Measurements from ENCODE around the gene PRDM15. TPM values are rescaled to one million over a fixed set of nuclear protein-coding genes. Genes with fewer than 3 reads are reported as not detected.

The PRDM15 gene
- total and polyA plus RNA-seq, 2 donors (not counting 3 experiments of a cell fraction or from before 2014, with no cell fraction given) = 11.8 to 12.9 TPM

DNA sequence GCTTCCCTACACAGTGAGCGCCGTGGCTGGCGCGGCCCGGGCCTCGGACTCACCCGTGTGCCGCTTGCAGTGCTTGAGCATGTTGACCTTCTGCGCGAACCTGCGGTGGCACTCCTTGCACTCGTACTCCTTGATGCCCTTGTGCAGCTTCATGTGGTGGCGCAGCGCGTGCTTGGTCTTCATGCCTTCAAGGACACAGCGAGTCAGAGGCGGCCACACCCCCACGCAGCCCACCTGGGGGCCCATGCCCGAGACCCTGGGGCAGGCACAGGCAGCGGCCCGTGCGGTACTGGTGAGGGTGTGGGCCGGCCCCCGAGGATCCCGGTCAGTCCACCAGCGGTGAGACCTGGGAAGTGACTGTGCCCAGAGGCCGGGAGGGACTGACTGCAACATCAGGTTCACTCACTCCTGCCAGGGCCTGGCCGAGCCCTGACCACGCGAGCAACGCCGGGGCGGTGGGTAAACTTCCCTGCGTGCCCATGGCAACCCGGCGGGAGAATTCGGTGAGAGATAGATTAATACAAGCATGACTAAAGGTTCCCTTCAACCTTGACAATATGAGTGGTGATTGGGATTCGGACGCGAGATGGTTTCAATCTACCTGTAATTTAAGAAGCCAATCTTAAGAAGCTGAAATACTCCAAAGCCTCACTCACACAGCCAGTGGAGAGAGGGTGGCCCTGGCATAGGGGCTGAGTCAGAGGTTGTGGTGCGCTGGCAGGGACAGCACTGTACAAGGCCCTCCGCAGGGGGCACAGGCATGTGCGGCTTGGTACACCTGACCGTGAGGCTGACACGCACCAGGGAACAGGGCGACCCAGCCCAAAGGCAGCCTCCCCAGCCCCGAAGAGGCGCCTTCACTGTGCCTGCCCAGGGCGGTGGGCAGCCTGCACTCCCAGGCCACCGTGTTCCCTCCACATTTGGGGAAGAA, 63.2 kb downstream of the PRDM15 start:
- Histone ChIP-seq H3K9me1 (replicated peaks; ENCODE audit: control insufficient read depth, extremely low read depth, insufficient read depth, low read length) (no peaks in the 10 kb centered on the region), H3K27me3 (ENCODE audit: control insufficient read depth in 2 of 2, insufficient read depth in 2 of 2, low read length in 2 of 2) (no peaks in the 10 kb centered on the region), H3K9ac (replicated peaks; ENCODE audit: extremely low read depth, insufficient read depth, low read length) (no peak overlapping the region), H4K20me1 (replicated peaks; ENCODE audit: control insufficient read depth, extremely low read depth, insufficient read depth, low read length) (no peaks in the 10 kb centered on the region), H2AFZ (ENCODE audit: low read depth, low read length) (no peak overlapping the region), H3K79me2 (ENCODE audit: control insufficient read depth, insufficient read depth, low read length) (no peaks in the 10 kb centered on the region), H3K4me3 (replicated peaks in 1 of 3; ENCODE audit: insufficient read depth in 1 of 3, low read depth in 1 of 3, low read length in 3 of 3) (no peak overlapping the region), H3K4me2 (ENCODE audit: insufficient read depth, low read length) (no peak overlapping the region), H3K4me1 (ENCODE audit: control insufficient read depth, extremely low read depth, insufficient read depth, low read length) (no peaks in the 10 kb centered on the region), H3K9me3 (replicated peaks; ENCODE audit: control insufficient read depth, insufficient read depth, low read length) (no peaks in the 10 kb centered on the region), H3K36me3 (ENCODE audit: control insufficient read depth in 2 of 2, extremely low read depth in 1 of 2, insufficient read depth in 2 of 2, low read length in 2 of 2) (peaks cover 4 to 5% of the 10 kb centered on the region in 2 experiments), H3K27ac (ENCODE audit: insufficient read depth, low read depth, low read length) (no peak overlapping the region)
- FAIRE-seq (no peak), DNase-seq (ENCODE audit: low read depth, low spot score) (no peak)
- dilution Hi-C loops (cut with MboI; ENCODE audit: extremely low pct_ligation_motif_present, low sequenced_read_pairs) (no loop called here), intact Hi-C loops (cut with micrococcal nuclease) (loop anchor here (1.0 to 5.0 kb wide), 5 partner anchors 116 to 533 kb away; partner anchors contain the start of gene ZBTB21)
- BruUV-seq (replicated peaks) = no TSS peak
- ChIA-PET CTCF (interaction anchor here (0.6 to 2.7 kb wide), 56 partner anchors 9 to 533 kb away, joined by 3 to 120 read pairs (median 4); partner anchors contain the start of gene PRDM15), POLR2A (no interaction called here)
- no peak for TF ChIP-seq POLR2AphosphoS5 (IDR thresholded peaks at IDR 0.05; ENCODE audit: insufficient read depth, low read depth, low read length)
- TF ChIP-seq, protein P1, sequence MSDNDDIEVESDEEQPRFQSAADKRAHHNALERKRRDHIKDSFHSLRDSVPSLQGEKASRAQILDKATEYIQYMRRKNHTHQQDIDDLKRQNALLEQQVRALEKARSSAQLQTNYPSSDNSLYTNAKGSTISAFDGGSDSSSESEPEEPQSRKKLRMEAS (IDR thresholded peaks at IDR 0.05; ENCODE audit: insufficient read depth, insufficient read length) = no peak
- no peak for TF ChIP-seq EZH2 (IDR thresholded peaks at IDR 0.05; ENCODE audit: borderline replicate concordance, low read depth, low read length, severe bottlenecking)
- no peak for TF ChIP-seq FOS (IDR thresholded peaks at IDR 0.05; ENCODE audit: borderline replicate concordance, insufficient read depth, low read length)
- no peak for TF ChIP-seq JUN (IDR thresholded peaks at IDR 0.05; ENCODE audit: borderline replicate concordance, insufficient read depth, insufficient read length, low read depth)
- no peak for TF ChIP-seq POLR2A (IDR thresholded peaks at IDR 0.05; ENCODE audit: low read depth, low read length)

DNA sequence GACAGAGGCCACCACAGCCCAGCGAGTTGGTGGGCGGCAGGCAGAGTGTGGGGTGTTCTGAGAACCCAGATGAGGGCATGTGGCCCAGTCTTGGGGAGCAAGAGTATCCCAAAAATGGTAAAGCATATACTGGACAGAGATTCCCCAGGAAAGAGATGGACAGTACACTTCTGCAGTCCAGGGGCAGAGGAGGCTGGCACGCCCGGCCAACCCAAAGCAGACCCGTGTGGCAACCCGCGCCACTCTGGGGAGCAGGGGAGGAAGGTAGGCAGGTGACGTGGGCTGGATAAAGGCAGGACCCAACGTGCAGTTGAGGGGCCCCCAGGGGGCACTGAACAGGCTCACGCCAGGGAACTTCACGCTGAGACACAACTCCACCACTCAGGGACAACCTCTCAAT, 65.9 kb downstream of the PRDM15 start:
- no TSS peak for BruUV-seq (replicated peaks)
- Histone ChIP-seq H3K4me2 (ENCODE audit: insufficient read depth, low read length) (no peak overlapping the region), H3K27me3 (ENCODE audit: control insufficient read depth in 2 of 2, insufficient read depth in 2 of 2, low read length in 2 of 2) (no peaks in the 10 kb centered on the region), H3K79me2 (ENCODE audit: control insufficient read depth, insufficient read depth, low read length) (no peaks in the 10 kb centered on the region), H3K9me1 (replicated peaks; ENCODE audit: control insufficient read depth, extremely low read depth, insufficient read depth, low read length) (no peaks in the 10 kb centered on the region), H4K20me1 (replicated peaks; ENCODE audit: control insufficient read depth, extremely low read depth, insufficient read depth, low read length) (no peaks in the 10 kb centered on the region), H3K27ac (ENCODE audit: insufficient read depth, low read depth, low read length) (no peak overlapping the region), H3K36me3 (ENCODE audit: control insufficient read depth in 2 of 2, extremely low read depth in 1 of 2, insufficient read depth in 2 of 2, low read length in 2 of 2) (peaks cover 5 to 8% of the 10 kb centered on the region in 2 experiments), H2AFZ (ENCODE audit: low read depth, low read length) (no peak overlapping the region), H3K4me1 (ENCODE audit: control insufficient read depth, extremely low read depth, insufficient read depth, low read length) (no peaks in the 10 kb centered on the region), H3K9me3 (replicated peaks; ENCODE audit: control insufficient read depth, insufficient read depth, low read length) (no peaks in the 10 kb centered on the region), H3K4me3 (replicated peaks in 1 of 3; ENCODE audit: insufficient read depth in 1 of 3, low read depth in 1 of 3, low read length in 3 of 3) (no peak overlapping the region), H3K9ac (replicated peaks; ENCODE audit: extremely low read depth, insufficient read depth, low read length) (no peak overlapping the region)
- ChIA-PET CTCF (no interaction called here), POLR2A (no interaction called here)
- TF ChIP-seq JUN (IDR thresholded peaks at IDR 0.05; ENCODE audit: borderline replicate concordance, insufficient read depth, insufficient read length, low read depth) (no peak), POLR2A (IDR thresholded peaks at IDR 0.05; ENCODE audit: low read depth, low read length) (no peak), GATA2 (IDR thresholded peaks at IDR 0.05; ENCODE audit: insufficient read depth, insufficient read length, low read depth, low read length) (no peak)
- TF ChIP-seq, protein P1 (IDR thresholded peaks at IDR 0.05; ENCODE audit: insufficient read depth, insufficient read length) = no peak
- DNase-seq (ENCODE audit: low read depth, low spot score) = no peak
- FAIRE-seq = no peak
- dilution Hi-C loops (cut with MboI; ENCODE audit: extremely low pct_ligation_motif_present, low sequenced_read_pairs) (no loop called here), intact Hi-C loops (cut with micrococcal nuclease) (no loop called here)
